Coronary artery (tissue), 2 donors: ENCODE measurements around the gene FOXO3.
A peak's percentile ranks its signal among the peaks of the same experiment; 100 is the strongest.

Experiments used
- DNase-seq: peaks from one replicate; pipeline ENCODE4 v3.0.0-alpha.2; 2017; ENCODE audit warnings: low spot score
- H3K27ac ChIP-seq, 2 donors: fragments of 200-600 bp; sonication (generic); one replicate each; pipeline ENCODE4 v1.5.1; 2016 to 2019
- H3K4me3 ChIP-seq: fragments of 200-600 bp; sonication (generic); 2 replicates; pipeline ENCODE4 v1.5.1; 2016; ENCODE audit warnings: mild to moderate bottlenecking, moderate library complexity
- TF ChIP-seq, protein P1 (sequence below): fragments of 200-600 bp; sonication (generic); IDR thresholded peaks from one replicate; pipeline ENCODE4 v1.5.1; 2019; ENCODE audit warnings: antibody characterized with exemption

Gene FOXO3

DNA sequence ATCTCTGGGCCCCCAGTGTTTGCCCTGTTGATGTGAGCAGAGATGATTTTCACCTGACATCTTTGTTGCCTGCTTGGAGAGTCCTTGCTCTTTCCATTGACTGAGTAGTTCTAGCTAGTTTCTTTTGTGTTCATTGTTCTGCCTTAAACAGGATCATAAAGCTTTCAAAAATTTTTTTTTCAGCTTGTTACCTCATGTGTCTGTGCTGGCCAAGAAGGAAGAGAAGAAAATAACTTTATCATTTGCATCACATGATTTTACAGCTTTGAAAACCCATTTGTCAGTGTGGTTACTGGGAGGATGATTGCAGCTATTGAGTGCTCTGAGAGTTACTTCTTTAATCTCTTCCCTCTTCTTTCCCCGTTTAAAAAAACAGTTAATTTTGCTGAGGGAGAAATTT is 16.0 kb downstream of the FOXO3 start:
- TF ChIP-seq, protein P1, sequence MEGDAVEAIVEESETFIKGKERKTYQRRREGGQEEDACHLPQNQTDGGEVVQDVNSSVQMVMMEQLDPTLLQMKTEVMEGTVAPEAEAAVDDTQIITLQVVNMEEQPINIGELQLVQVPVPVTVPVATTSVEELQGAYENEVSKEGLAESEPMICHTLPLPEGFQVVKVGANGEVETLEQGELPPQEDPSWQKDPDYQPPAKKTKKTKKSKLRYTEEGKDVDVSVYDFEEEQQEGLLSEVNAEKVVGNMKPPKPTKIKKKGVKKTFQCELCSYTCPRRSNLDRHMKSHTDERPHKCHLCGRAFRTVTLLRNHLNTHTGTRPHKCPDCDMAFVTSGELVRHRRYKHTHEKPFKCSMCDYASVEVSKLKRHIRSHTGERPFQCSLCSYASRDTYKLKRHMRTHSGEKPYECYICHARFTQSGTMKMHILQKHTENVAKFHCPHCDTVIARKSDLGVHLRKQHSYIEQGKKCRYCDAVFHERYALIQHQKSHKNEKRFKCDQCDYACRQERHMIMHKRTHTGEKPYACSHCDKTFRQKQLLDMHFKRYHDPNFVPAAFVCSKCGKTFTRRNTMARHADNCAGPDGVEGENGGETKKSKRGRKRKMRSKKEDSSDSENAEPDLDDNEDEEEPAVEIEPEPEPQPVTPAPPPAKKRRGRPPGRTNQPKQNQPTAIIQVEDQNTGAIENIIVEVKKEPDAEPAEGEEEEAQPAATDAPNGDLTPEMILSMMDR = no peak
- H3K4me3 ChIP-seq = no peak overlapping the region
- peak overlapping the region; percentile 8 to 11 for H3K27ac ChIP-seq
- DNase-seq = no peak

DNA sequence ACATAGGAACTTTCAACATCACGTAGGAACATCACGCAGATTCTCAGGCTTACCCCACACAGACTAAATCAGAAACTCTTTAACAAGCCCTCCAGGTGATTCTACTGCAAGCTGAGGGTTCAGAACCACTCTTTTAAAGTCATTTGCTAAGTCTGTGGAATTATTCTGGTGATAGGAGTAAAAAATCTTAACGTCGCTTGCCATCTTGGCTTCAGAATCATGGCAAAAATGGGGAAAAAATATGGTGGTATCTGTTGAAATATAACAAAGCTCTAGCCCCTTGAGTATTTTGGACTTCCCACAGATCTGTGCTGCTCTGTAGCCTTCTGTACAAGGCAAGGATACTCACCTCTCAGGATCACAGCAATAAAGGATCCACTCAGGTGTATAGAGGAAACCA is 17.4 kb downstream of the FOXO3 start:
- DNase-seq = no peak
- Histone ChIP-seq H3K27ac (peak overlapping the region; percentile 24 to 76), H3K4me3 (peak overlapping the region; percentile 35)
- TF ChIP-seq, protein P1 = no peak

DNA sequence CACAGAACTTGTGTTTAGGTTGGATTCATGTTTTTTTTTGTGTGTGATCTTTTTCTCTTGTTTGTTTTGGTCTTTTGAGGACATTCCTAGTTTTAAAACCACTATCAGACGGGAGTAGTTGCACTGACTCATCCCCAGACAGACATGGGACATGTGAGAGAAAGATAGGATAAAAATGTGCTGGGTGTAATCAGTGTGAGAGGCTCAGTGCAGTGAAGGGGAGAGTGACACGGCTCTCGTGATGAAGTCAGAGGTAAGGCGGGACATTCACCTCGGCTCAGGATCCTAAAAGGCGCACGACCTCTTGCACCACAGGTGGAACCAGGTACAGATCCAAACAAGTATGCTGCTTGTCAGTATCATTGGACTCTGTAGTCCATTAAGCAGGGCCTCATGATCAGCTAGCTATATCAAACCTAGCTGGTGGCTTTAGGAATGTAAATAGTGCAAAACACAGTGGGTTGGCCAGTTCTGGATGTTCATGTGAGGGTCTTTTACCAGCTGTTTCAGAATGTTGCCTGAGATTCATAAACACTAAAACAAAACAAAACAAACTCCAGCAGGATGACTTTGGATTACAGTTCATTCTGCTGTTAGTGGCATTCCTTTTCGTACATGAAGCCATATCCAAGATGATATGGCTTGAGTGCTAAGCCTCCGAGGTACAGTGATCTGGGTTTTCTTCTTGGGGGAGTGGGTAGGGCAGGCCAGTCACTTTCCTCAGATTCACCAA is 18.0 kb downstream of the FOXO3 start:
- TF ChIP-seq, protein P1 = no peak
- no peak for DNase-seq

DNA sequence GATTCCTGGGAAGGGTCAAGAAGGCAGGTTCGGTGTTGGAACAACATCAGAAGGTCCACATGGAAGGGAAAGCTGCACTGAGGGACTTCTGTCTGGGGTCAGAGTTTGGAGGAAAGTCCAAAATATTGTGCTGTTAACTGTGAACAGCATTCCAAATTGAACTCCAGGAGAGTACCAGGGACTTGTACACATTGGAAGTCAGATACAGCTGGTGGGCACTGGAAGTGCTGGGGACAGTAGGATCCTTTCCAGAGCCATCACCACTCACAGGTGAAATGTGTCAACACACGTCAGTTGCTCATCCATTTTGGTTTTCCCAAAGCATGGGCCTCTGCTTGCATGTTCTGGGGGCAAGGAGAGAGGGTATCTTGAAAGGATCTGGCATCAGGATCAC is 18.6 kb downstream of the FOXO3 start:
- no peak for DNase-seq
- TF ChIP-seq, protein P1 = no peak
- Histone ChIP-seq H3K27ac (peak overlapping the region; percentile 56 to 76), H3K4me3 (peak overlapping the region; percentile 35)

More for the DNA sequence above, 18.0 kb downstream of the FOXO3 start:
- H3K27ac ChIP-seq = peak overlapping the region; percentile 56 to 76
- peak overlapping the region; percentile 35 for H3K4me3 ChIP-seq

DNA sequence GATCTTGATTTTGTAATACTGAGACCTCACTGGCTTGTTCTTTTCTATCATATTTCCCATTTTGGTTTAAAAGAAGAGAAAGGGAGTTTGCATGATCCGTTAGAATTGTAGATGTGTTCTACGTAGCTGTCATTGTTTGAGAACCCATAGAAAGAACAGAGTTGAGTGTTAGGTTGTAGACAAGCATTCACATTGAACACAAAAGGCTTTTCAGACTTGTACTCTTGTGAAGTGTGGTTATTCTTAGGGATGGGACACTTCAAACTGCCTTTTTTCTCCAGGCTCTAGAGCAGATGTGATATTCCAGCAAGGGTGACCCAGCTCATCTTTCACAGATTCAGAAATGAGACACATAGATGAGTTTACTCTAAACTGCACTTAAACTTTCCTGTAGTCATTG is 19.9 kb downstream of the FOXO3 start:
- Histone ChIP-seq H3K27ac (peak overlapping the region; percentile 56 to 76), H3K4me3 (peak overlapping the region; percentile 27)
- TF ChIP-seq, protein P1 = no peak
- no peak for DNase-seq

DNA sequence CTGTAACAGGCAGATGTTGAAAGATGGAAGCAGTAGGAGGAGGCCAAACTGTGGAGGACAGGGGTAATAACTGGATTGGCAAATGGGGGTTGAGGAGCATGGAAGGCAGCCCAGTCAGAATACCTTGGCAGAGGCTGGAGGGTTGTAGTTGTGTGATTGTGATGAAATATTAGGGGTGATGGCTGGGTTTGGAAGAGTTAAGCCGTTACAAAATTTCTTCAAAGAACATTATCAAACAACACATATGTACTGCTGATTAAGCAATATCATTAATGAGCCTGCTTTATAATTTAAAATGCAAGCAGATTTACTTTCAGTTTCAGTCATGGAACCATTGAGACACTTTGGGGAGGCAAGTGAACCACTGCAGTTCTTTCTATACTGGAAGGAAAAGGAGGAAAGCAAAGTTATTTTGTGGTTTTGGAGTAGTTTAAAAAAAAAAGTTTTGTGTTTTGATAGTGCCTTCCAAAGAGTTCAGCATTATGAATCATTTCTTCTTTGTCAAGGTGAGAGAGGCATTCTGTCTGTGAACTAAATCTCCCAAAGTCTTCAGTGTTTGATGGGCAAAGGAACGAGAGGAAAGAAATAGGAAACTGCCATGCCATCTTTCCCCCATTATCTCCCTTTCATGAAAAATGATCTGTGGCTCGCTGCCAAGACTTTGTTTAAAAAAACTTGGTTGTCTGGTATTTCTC is 20.7 kb downstream of the FOXO3 start:
- TF ChIP-seq, protein P1 = no peak
- Histone ChIP-seq H3K27ac (peak overlapping the region; percentile 66 to 76), H3K4me3 (peak overlapping the region; percentile 27)
- DNase-seq = no peak
